Gastroesophageal sphincter (tissue), 3 donors: ENCODE results near the gene MAGEB4.

Source experiments
- CTCF ChIP-seq, 4 experiments: fragments of 200-600 bp in 2 of 4; fragments of 450-650 bp in 2 of 4; sonication (generic) in 1 of 4; IDR thresholded peaks; one replicate each; pipeline ENCODE4 v1.5.1; 2017 to 2019; ENCODE audit warnings: antibody characterized with exemption in 4 of 4, mild to moderate bottlenecking in 2 of 4, moderate library complexity in 2 of 4
- POLR2A ChIP-seq, 2 donors: fragments of 450-650 bp; IDR thresholded peaks; one replicate each; pipeline ENCODE4 v1.6.1; 2017; ENCODE audit warnings: antibody characterized with exemption in 2 of 2, mild to moderate bottlenecking in 2 of 2, moderate library complexity in 1 of 2
- POLR2AphosphoS5 ChIP-seq: sonication (generic); formaldehyde crosslinking; IDR thresholded peaks from one replicate; pipeline ENCODE4 v1.6.1; 2017; ENCODE audit warnings: antibody characterized with exemption

- TF ChIP-seq POLR2A (IDR thresholded peaks at IDR 0.05) (no peak), CTCF (IDR thresholded peaks at IDR 0.05) (no peak), POLR2AphosphoS5 (no peak)
Observed at GRCh38 chrX:30270639-30271038, 28.8 kb downstream of the MAGEB4 start.
